ENCODE data around the gene TPRG1. TPM values are rescaled to one million over a fixed set of nuclear protein-coding genes. Genes with fewer than 3 reads are reported as not detected.

The TPRG1 gene
- total RNA-seq, 1 donor from 2014 or later = 0.18 TPM

DNA sequence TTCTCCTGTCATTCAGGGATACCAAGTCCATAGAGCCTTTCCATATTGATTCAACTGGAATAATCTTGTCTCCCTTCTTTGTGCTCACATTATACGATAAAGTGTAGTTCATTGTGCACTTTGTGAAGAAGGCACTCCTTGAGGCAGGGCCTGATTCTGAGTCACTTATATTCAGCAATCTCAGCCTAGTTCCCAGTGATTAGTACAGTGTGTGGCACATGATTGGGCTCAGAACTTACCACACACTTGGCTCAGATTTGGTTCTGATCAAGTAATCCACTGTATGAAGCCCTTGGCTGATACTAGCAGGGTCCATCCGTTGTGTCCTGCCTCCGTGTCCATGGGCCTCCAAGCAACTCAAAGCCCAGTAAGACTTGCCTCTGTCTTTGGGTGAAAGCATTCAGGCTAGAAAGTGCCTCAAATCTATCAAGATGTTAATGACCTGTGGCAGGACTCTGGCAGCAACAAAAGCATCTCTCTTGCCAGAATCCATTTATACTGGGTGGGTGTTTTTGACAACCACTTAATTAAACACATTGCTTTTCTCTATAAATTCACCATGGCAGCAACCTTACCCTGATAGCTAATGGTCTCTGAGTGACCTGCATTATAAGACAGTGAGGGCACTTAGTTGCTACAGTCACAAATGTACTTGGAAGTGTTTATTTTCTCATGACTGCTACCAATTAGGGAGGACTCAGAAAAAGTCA lies 51.3 kb downstream of the TPRG1 start:
- CTCF ChIA-PET = no interaction called here
- intact Hi-C loops (cut with micrococcal nuclease) = no loop called here
- no peaks in the 10 kb centered on the region for H3K9me3 Mint-ChIP-seq
- no peaks in the 10 kb centered on the region for H3K4me1 Mint-ChIP-seq
- no peak overlapping the region for H3K27ac Mint-ChIP-seq
- peaks cover 8% of the 10 kb centered on the region for H3K27me3 Mint-ChIP-seq
- POLR2A ChIA-PET = no interaction called here
- H3K4me3 Mint-ChIP-seq = no peak overlapping the region
- H3K36me3 Mint-ChIP-seq (ENCODE audit: low read depth) = no peaks in the 10 kb centered on the region
- TF ChIP-seq, protein P1, sequence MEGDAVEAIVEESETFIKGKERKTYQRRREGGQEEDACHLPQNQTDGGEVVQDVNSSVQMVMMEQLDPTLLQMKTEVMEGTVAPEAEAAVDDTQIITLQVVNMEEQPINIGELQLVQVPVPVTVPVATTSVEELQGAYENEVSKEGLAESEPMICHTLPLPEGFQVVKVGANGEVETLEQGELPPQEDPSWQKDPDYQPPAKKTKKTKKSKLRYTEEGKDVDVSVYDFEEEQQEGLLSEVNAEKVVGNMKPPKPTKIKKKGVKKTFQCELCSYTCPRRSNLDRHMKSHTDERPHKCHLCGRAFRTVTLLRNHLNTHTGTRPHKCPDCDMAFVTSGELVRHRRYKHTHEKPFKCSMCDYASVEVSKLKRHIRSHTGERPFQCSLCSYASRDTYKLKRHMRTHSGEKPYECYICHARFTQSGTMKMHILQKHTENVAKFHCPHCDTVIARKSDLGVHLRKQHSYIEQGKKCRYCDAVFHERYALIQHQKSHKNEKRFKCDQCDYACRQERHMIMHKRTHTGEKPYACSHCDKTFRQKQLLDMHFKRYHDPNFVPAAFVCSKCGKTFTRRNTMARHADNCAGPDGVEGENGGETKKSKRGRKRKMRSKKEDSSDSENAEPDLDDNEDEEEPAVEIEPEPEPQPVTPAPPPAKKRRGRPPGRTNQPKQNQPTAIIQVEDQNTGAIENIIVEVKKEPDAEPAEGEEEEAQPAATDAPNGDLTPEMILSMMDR (IDR thresholded peaks at IDR 0.05) = no peak
- DNase-seq (no peak), ATAC-seq (ENCODE audit: low read depth) (no peak)

- POLR2A ChIA-PET = no interaction called here
- no peaks in the 10 kb centered on the region for H3K9me3 Mint-ChIP-seq
- CTCF ChIA-PET = no interaction called here
- ATAC-seq (ENCODE audit: low read depth) (no peak), DNase-seq (no peak)
- H3K27ac Mint-ChIP-seq = no peak overlapping the region
- no peak overlapping the region for H3K4me3 Mint-ChIP-seq
- no peaks in the 10 kb centered on the region for H3K4me1 Mint-ChIP-seq
- intact Hi-C loops (cut with micrococcal nuclease) = no loop called here
- H3K27me3 Mint-ChIP-seq = peaks cover 8% of the 10 kb centered on the region
- TF ChIP-seq, protein P1 (IDR thresholded peaks at IDR 0.05) = no peak
- no peaks in the 10 kb centered on the region for H3K36me3 Mint-ChIP-seq (ENCODE audit: low read depth)
Observed at GRCh38 chr3:189225431-189225830, 53.7 kb downstream of the TPRG1 start.

GRCh38 chr3:189227249-189227648 lies 55.5 kb downstream of the TPRG1 start:
- POLR2A ChIA-PET = no interaction called here
- TF ChIP-seq, protein P1 (IDR thresholded peaks at IDR 0.05) = no peak
- H3K27ac Mint-ChIP-seq = no peak overlapping the region
- intact Hi-C loops (cut with micrococcal nuclease) = no loop called here
- H3K27me3 Mint-ChIP-seq = peaks cover 2% of the 10 kb centered on the region
- H3K9me3 Mint-ChIP-seq = no peaks in the 10 kb centered on the region
- ATAC-seq (ENCODE audit: low read depth) = no peak
- no peak overlapping the region for H3K4me3 Mint-ChIP-seq
- CTCF ChIA-PET = no interaction called here
- H3K36me3 Mint-ChIP-seq (ENCODE audit: low read depth) = no peaks in the 10 kb centered on the region
- DNase-seq = no peak
- H3K4me1 Mint-ChIP-seq = no peaks in the 10 kb centered on the region

DNA sequence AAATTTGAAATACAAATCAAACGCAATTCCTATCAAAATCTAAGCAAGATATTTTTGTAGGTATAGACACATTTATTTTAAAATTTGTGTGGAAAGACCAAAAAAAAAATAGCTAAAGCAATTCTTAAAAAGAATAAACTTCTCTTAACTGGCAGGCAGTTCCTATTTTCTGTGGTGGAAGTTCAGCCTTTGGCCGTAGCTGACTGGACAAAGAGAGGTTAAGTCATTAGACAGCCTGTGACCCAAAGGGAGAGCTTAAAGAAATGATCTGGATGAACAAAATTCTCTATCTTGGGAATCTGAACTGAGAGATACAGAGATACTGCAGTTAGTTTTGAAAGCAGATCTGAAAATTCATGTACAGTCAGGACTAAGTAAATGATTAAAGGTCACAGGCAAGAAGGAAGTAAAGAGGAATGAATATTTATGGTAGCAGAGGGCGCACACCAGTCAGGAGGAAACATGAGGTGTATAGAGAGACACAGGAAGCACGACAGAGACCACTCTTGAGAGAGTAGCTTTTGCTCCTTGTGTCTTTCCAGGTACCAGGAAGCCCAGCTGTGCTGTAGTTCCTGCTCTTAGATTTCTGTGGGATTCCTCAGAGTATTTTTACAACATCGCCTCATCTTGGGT lies 57.5 kb downstream of the TPRG1 start:
- DNase-seq (no peak), ATAC-seq (ENCODE audit: low read depth) (no peak)
- CTCF ChIA-PET = no interaction called here
- intact Hi-C loops (cut with micrococcal nuclease) = no loop called here
- POLR2A ChIA-PET = no interaction called here
- TF ChIP-seq, protein P1 (IDR thresholded peaks at IDR 0.05) = no peak
- Mint-ChIP-seq H3K27me3 (peaks cover 6% of the 10 kb centered on the region), H3K27ac (no peak overlapping the region), H3K36me3 (ENCODE audit: low read depth) (no peaks in the 10 kb centered on the region), H3K9me3 (no peaks in the 10 kb centered on the region), H3K4me3 (no peak overlapping the region), H3K4me1 (no peaks in the 10 kb centered on the region)

DNA sequence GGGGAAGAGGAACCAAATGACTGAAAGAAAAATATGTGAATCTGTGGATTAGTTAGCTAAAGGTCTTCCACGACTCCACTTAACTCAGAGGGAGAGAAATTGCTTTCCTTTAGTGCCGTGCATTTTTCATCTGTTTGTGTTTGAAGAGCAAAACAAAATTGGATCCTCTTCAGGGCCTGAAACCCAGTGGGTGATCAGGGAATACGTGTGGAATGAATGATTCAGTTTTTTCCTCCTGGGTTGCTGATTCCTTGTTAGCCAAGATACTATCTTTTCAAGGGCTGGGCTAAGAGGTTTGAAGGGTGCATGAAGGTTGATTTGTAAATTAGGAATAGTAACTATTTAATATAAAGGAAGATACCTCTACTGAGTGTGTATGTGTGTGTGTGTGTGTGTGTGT lies 61.0 kb downstream of the TPRG1 start:
- Mint-ChIP-seq H3K4me1 (peaks cover 2% of the 10 kb centered on the region), H3K4me3 (no peak overlapping the region), H3K27me3 (peaks cover 6% of the 10 kb centered on the region), H3K9me3 (no peaks in the 10 kb centered on the region), H3K36me3 (ENCODE audit: low read depth) (no peaks in the 10 kb centered on the region), H3K27ac (no peak overlapping the region)
- TF ChIP-seq, protein P1 (IDR thresholded peaks at IDR 0.05) = no peak
- intact Hi-C loops (cut with micrococcal nuclease) = loop anchor here (10.0 kb wide), 1 partner anchor 1498 kb away; no protein-coding TSS in a partner anchor
- ATAC-seq (ENCODE audit: low read depth) = no peak
- ChIA-PET POLR2A (no interaction called here), CTCF (no interaction called here)
- no peak for DNase-seq

Data from activated B cell treated with CpG ODN at 0.5 μM for 24 hours (primary cell).